Fibroblast of lung (primary cell): Measurements from ENCODE around the gene ATPAF2. TPM values are rescaled to one million over a fixed set of nuclear protein-coding genes. Genes with fewer than 3 reads are reported as not detected.

Experiments
- DNase-seq, 2 donors: peaks; one replicate each; pipeline versions ENCODE4 v3.0.0 to v3.0.0-alpha.2; 2010; ENCODE audit warnings: low read depth in 2 of 2
- H2AFZ ChIP-seq: 2 replicates; pipeline ENCODE4 v1.5.1; 2012; ENCODE audit warnings: low read length, control low read depth, inconsistent platforms
- H3K27ac ChIP-seq: 2 replicates; pipeline ENCODE4 v1.5.1; 2011; ENCODE audit warnings: low read length, control low read depth; ENCODE audit not compliant: insufficient read depth
- H3K27me3 ChIP-seq: 2 replicates; pipeline ENCODE4 v1.5.1; 2011; ENCODE audit warnings: mild to moderate bottlenecking, low read length; ENCODE audit not compliant: control insufficient read depth, insufficient read depth
- H3K36me3 ChIP-seq: 2 replicates; pipeline ENCODE4 v1.5.1; 2011; ENCODE audit warnings: low read length; ENCODE audit not compliant: control insufficient read depth, insufficient read depth
- H3K4me1 ChIP-seq: 2 replicates; pipeline ENCODE4 v1.5.1; 2011; ENCODE audit warnings: low read length; ENCODE audit not compliant: control insufficient read depth, insufficient read depth; ENCODE audit errors: extremely low read depth
- H3K4me2 ChIP-seq: 2 replicates; pipeline ENCODE4 v1.5.1; 2011; ENCODE audit warnings: low read length, control low read depth; ENCODE audit not compliant: insufficient read depth; ENCODE audit errors: extremely low read depth
- H3K4me3 ChIP-seq, 4 experiments: fragments of 200-600 bp in 1 of 4; sonication (generic) in 1 of 4; replicated peaks in 1 of 4; 2 replicates each; pipeline ENCODE4 v1.5.1; 2011 to 2016; ENCODE audit warnings: low read length in 4 of 4, low read depth in 3 of 4, mild to moderate bottlenecking in 3 of 4, control low read depth in 2 of 4, inconsistent platforms in 1 of 4, mixed read lengths in 1 of 4; ENCODE audit not compliant: insufficient read depth in 1 of 4; ENCODE audit errors: control extremely low read depth in 1 of 4
- H3K79me2 ChIP-seq: 2 replicates; pipeline ENCODE4 v1.5.1; 2012; ENCODE audit warnings: mild to moderate bottlenecking, low read length, inconsistent platforms; ENCODE audit not compliant: control insufficient read depth, insufficient read depth
- H3K9ac ChIP-seq: 2 replicates; pipeline ENCODE4 v1.5.1; 2011; ENCODE audit warnings: mild to moderate bottlenecking, low read length, control low read depth; ENCODE audit not compliant: insufficient read depth
- H3K9me3 ChIP-seq: 2 replicates; pipeline ENCODE4 v1.5.1; 2012; ENCODE audit warnings: low read depth, low read length; ENCODE audit not compliant: control insufficient read depth, insufficient read depth
- H4K20me1 ChIP-seq: 2 replicates; pipeline ENCODE4 v1.5.1; 2011; ENCODE audit warnings: low read length; ENCODE audit not compliant: control insufficient read depth, insufficient read depth; ENCODE audit errors: extremely low read depth
- EZH2 ChIP-seq: IDR thresholded peaks from 2 replicates; pipeline ENCODE4 v1.5.1; 2012; ENCODE audit warnings: low read length, control low read depth, mild to moderate bottlenecking; ENCODE audit errors: missing control alignments
- polyA plus RNA-seq, 2 donors: library from polyadenylated mRNA; depleted of rRNA in 1 of 2; stranded (reverse) in 1 of 2; unstranded in 1 of 2; fragments of >200 nt; gene quantifications; 2 replicates each; pipeline ENCODE4 v1.2.1, GENCODE V29; 2011 to 2012; ENCODE audit warnings: missing spikeins in 1 of 2
- total RNA-seq: library from RNA; depleted of rRNA; stranded (reverse); fragments of >200 nt; gene quantifications from 2 replicates; pipeline ENCODE4 v1.2.1, GENCODE V29; 2014
- TF ChIP-seq, protein P1 (sequence below), 2 donors: IDR thresholded peaks in 1 of 2; conservative IDR thresholded peaks in 1 of 2; 1 replicate in 1 of 2; 2 replicates in 1 of 2; pipeline ENCODE4 v1.5.1; 2011 to 2012; ENCODE audit warnings: low read length in 2 of 2, control low read depth in 1 of 2, inconsistent platforms in 1 of 2, low read depth in 1 of 2, mild to moderate bottlenecking in 1 of 2

Gene ATPAF2
- total and polyA plus RNA-seq, 2 donors (not counting 1 experiment from before 2014, with no cell fraction given) = 11.6 to 12.6 TPM

- DNase-seq = no peak
- H4K20me1 ChIP-seq = no peaks in the 10 kb centered on the region
- no peaks in the 10 kb centered on the region for H3K4me1 ChIP-seq
- H3K9ac ChIP-seq = no peak overlapping the region
- no peaks in the 10 kb centered on the region for H3K79me2 ChIP-seq
- no peaks in the 10 kb centered on the region for H3K36me3 ChIP-seq
- no peak overlapping the region for H3K4me2 ChIP-seq
- TF ChIP-seq, protein P1, sequence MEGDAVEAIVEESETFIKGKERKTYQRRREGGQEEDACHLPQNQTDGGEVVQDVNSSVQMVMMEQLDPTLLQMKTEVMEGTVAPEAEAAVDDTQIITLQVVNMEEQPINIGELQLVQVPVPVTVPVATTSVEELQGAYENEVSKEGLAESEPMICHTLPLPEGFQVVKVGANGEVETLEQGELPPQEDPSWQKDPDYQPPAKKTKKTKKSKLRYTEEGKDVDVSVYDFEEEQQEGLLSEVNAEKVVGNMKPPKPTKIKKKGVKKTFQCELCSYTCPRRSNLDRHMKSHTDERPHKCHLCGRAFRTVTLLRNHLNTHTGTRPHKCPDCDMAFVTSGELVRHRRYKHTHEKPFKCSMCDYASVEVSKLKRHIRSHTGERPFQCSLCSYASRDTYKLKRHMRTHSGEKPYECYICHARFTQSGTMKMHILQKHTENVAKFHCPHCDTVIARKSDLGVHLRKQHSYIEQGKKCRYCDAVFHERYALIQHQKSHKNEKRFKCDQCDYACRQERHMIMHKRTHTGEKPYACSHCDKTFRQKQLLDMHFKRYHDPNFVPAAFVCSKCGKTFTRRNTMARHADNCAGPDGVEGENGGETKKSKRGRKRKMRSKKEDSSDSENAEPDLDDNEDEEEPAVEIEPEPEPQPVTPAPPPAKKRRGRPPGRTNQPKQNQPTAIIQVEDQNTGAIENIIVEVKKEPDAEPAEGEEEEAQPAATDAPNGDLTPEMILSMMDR (conservative IDR thresholded peaks at IDR 0.05 in 1 of 2, IDR thresholded peaks at IDR 0.05 in 1 of 2; ENCODE audit: low read depth in 1 of 2, low read length in 2 of 2) = no peak
- TF ChIP-seq EZH2 = no peak
- no peak overlapping the region for H3K4me3 ChIP-seq
- no peaks in the 10 kb centered on the region for H3K27me3 ChIP-seq
- no peak overlapping the region for H2AFZ ChIP-seq
- H3K27ac ChIP-seq = no peak overlapping the region
- H3K9me3 ChIP-seq = no peaks in the 10 kb centered on the region
These were observed 59.2 kb downstream of the ATPAF2 start for GRCh38 chr17:17979778-17980177.

GRCh38 chr17:17978481-17979424 is 60.2 kb downstream of the ATPAF2 start:
- H3K4me1 ChIP-seq = no peaks in the 10 kb centered on the region
- no peak for DNase-seq
- H3K36me3 ChIP-seq = no peaks in the 10 kb centered on the region
- H4K20me1 ChIP-seq = no peaks in the 10 kb centered on the region
- H3K27me3 ChIP-seq = no peaks in the 10 kb centered on the region
- TF ChIP-seq, protein P1 (conservative IDR thresholded peaks at IDR 0.05 in 1 of 2, IDR thresholded peaks at IDR 0.05 in 1 of 2; ENCODE audit: low read depth in 1 of 2, low read length in 2 of 2) = no peak
- no peak for TF ChIP-seq EZH2
- no peak overlapping the region for H2AFZ ChIP-seq
- no peak overlapping the region for H3K27ac ChIP-seq
- no peaks in the 10 kb centered on the region for H3K9me3 ChIP-seq
- H3K9ac ChIP-seq = no peak overlapping the region
- no peak overlapping the region for H3K4me2 ChIP-seq
- no peaks in the 10 kb centered on the region for H3K79me2 ChIP-seq
- H3K4me3 ChIP-seq = no peak overlapping the region

GRCh38 chr17:17976931-17977570 is 61.9 kb downstream of the ATPAF2 start:
- no peaks in the 10 kb centered on the region for H3K79me2 ChIP-seq
- H3K4me1 ChIP-seq = no peaks in the 10 kb centered on the region
- H3K27ac ChIP-seq = no peak overlapping the region
- no peaks in the 10 kb centered on the region for H3K9me3 ChIP-seq
- DNase-seq = no peak
- H3K4me3 ChIP-seq = no peak overlapping the region
- no peaks in the 10 kb centered on the region for H3K27me3 ChIP-seq
- H3K4me2 ChIP-seq = no peak overlapping the region
- H3K36me3 ChIP-seq = no peaks in the 10 kb centered on the region
- H3K9ac ChIP-seq = no peak overlapping the region
- TF ChIP-seq, protein P1 (conservative IDR thresholded peaks at IDR 0.05 in 1 of 2, IDR thresholded peaks at IDR 0.05 in 1 of 2; ENCODE audit: low read depth in 1 of 2, low read length in 2 of 2) = no peak
- TF ChIP-seq EZH2 = no peak
- no peaks in the 10 kb centered on the region for H4K20me1 ChIP-seq
- no peak overlapping the region for H2AFZ ChIP-seq
